ENCODE results near the gene LRRC10B.

GRCh38 chr11:61472868-61473267 lies 35.7 kb upstream of the LRRC10B start:
- TF ChIP-seq CTCF (IDR thresholded peaks at IDR 0.05 in 2 of 3, conservative IDR thresholded peaks at IDR 0.05 in 1 of 3; ENCODE audit: borderline replicate concordance in 1 of 3, insufficient read depth in 1 of 3, low read depth in 2 of 3, low read length in 2 of 3) (no peak), POLR2AphosphoS5 (IDR thresholded peaks at IDR 0.05; ENCODE audit: low read depth, low read length) (no peak)

Measured in HCT116 (cell line).